HepG2 (cell line): Measurements from ENCODE around the gene SEPTIN10. TPM values are rescaled to one million over a fixed set of nuclear protein-coding genes. Genes with fewer than 3 reads are reported as not detected.

ENCODE experiments used
- BATF2 ChIP-seq: sonication (generic); formaldehyde crosslinking; IDR thresholded peaks from 2 replicates; pipeline ENCODE4 v1.8.0; 2022; ENCODE audit warnings: mild to moderate bottlenecking, missing genetic modification reagents, moderate library complexity
- CCDC6 ChIP-seq: sonication (generic); formaldehyde crosslinking; IDR thresholded peaks from 2 replicates; pipeline ENCODE4 v1.8.1; 2022; ENCODE audit warnings: mild to moderate bottlenecking, missing genetic modification reagents, moderate library complexity
- DMTF1 ChIP-seq: sonication (generic); formaldehyde crosslinking; IDR thresholded peaks from 2 replicates; pipeline ENCODE4 v1.4.0; 2020; ENCODE audit warnings: mild to moderate bottlenecking, missing genetic modification reagents
- E2F2 ChIP-seq: sonication (generic); formaldehyde crosslinking; IDR thresholded peaks from 2 replicates; pipeline ENCODE4 v1.4.0; 2020; ENCODE audit warnings: missing genetic modification reagents, borderline replicate concordance
- HNRNPUL1 ChIP-seq: fragments of 200-400 bp; formaldehyde crosslinking; IDR thresholded peaks from 2 replicates; pipeline ENCODE4 v1.6.1; 2017; ENCODE audit warnings: low read depth, mild to moderate bottlenecking, low read length, moderate library complexity
- HOXA3 ChIP-seq: sonication (generic); formaldehyde crosslinking; IDR thresholded peaks from 2 replicates; pipeline ENCODE4 v1.5.0; 2020; ENCODE audit warnings: missing genetic modification reagents
- KMT2B ChIP-seq: IDR thresholded peaks from 2 replicates; pipeline ENCODE4 v1.6.1; 2016; ENCODE audit warnings: missing genetic modification reagents, missing compliant biosample characterization
- NFKB2 ChIP-seq: sonication (generic); formaldehyde crosslinking; IDR thresholded peaks from 2 replicates; pipeline ENCODE4 v1.4.0; 2020; ENCODE audit warnings: missing genetic modification reagents, borderline replicate concordance
- PREB ChIP-seq: sonication (generic); formaldehyde crosslinking; IDR thresholded peaks from 2 replicates; pipeline ENCODE4 v1.4.0; 2020; ENCODE audit warnings: missing genetic modification reagents
- TOE1 ChIP-seq: sonication (generic); formaldehyde crosslinking; IDR thresholded peaks from 2 replicates; pipeline ENCODE4 v1.4.0; 2020; ENCODE audit warnings: mild to moderate bottlenecking, missing genetic modification reagents
- ZMYM3 ChIP-seq: sonication (generic); formaldehyde crosslinking; IDR thresholded peaks from 2 replicates; pipeline ENCODE4 v1.5.1; 2020; ENCODE audit warnings: mild to moderate bottlenecking, missing genetic modification reagents
- ZNF180 ChIP-seq: sonication (generic); formaldehyde crosslinking; IDR thresholded peaks from 2 replicates; pipeline ENCODE4 v1.4.0; 2020; ENCODE audit warnings: low read depth, missing genetic modification reagents, borderline replicate concordance
- ZNF275 ChIP-seq: sonication (generic); formaldehyde crosslinking; IDR thresholded peaks from 2 replicates; pipeline ENCODE4 v1.8.0; 2022; ENCODE audit warnings: missing genetic modification reagents, mild to moderate bottlenecking, inconsistent platforms, borderline replicate concordance
- ZNF354B ChIP-seq: sonication (generic); formaldehyde crosslinking; IDR thresholded peaks from 2 replicates; pipeline ENCODE4 v1.8.0; 2022; ENCODE audit warnings: mild to moderate bottlenecking, missing genetic modification reagents
- ZNF746 ChIP-seq: sonication (generic); formaldehyde crosslinking; IDR thresholded peaks from 2 replicates; pipeline ENCODE4 v1.8.0; 2022; ENCODE audit warnings: mild to moderate bottlenecking, missing genetic modification reagents
- polyA plus RNA-seq, 8 experiments: library from polyadenylated mRNA; depleted of rRNA in 3 of 8; stranded (reverse) in 7 of 8; unstranded in 1 of 8; fragments of >200 nt; fragmentation: Illumina TruSeq in 4 of 8; extraction: Trizol in 4 of 8; gene quantifications; 2 replicates each; pipeline versions ENCODE4 v1.2.1 to v1.2.3, GENCODE V29; 2011 to 2016; ENCODE audit warnings: low read depth in 4 of 8, missing spikeins in 1 of 8, mixed read lengths in 1 of 8; ENCODE audit not compliant: insufficient read depth in 1 of 8
- total RNA-seq, 5 experiments: library from RNA; depleted of rRNA; stranded (reverse); fragments of >200 nt; fragmentation: Illumina TruSeq; extraction: Trizol; gene quantifications; 2 replicates each; pipeline ENCODE4 v1.2.3, GENCODE V29; 2016; ENCODE audit warnings: low read depth in 1 of 5

Gene SEPTIN10
- total and polyA plus RNA-seq, 2 of the 13 experiments (the other 11 are each of a cell fraction or from before 2014, with no cell fraction given) = 45.8 to 67.5 TPM

- TF ChIP-seq DMTF1 (CRISPR knock-in tag) (no peak), HNRNPUL1 (no peak), KMT2B (no peak), PREB (CRISPR knock-in tag) (no peak), ZNF354B (no peak), ZMYM3 (CRISPR knock-in tag) (no peak), NFKB2 (CRISPR knock-in tag) (peak; percentile 54; the same call in 1 of the 2 replicates), TOE1 (no peak), CCDC6 (CRISPR knock-in tag) (no peak), BATF2 (no peak), ZNF180 (CRISPR knock-in tag) (no peak), HOXA3 (CRISPR knock-in tag) (peak; percentile 61), E2F2 (CRISPR knock-in tag) (no peak), ZNF275 (CRISPR knock-in tag) (no peak), ZNF746 (no peak)
Measured at GRCh38 chr2:109529532-109530449, 84.0 kb downstream of the SEPTIN10 start (continued).
